Fibroblast of the aortic adventitia (primary cell): ENCODE data around the gene LMBRD1. TPM values are rescaled to one million over a fixed set of nuclear protein-coding genes. Genes with fewer than 3 reads are reported as not detected.

ENCODE experiments used
- DNase-seq: peaks from one replicate; pipeline ENCODE4 v3.0.0-alpha.2; 2010; ENCODE audit warnings: low read depth
- H3K4me3 ChIP-seq: 2 replicates; pipeline ENCODE4 v1.5.1; 2011; ENCODE audit warnings: low read depth, mild to moderate bottlenecking, control low read depth, low read length, moderate library complexity
- CTCF ChIP-seq: IDR thresholded peaks from 2 replicates; pipeline ENCODE4 v1.5.1; 2011; ENCODE audit warnings: mild to moderate bottlenecking, low read length, control low read depth, inconsistent platforms; ENCODE audit not compliant: insufficient read depth
- total RNA-seq: library from RNA; depleted of rRNA; stranded (reverse); fragments of >200 nt; gene quantifications from 2 replicates; pipeline ENCODE4 v1.2.3, GENCODE V29; 2012; ENCODE audit warnings: low replicate concordance

LMBRD1 gene
- total RNA-seq, 1 donor = 47.6 TPM

GRCh38 chr6:69631552-69632346 is 165.1 kb downstream of the LMBRD1 start:
- no peak overlapping the region for H3K4me3 ChIP-seq
- DNase-seq = no peak
- no peak for TF ChIP-seq CTCF

- no peak for DNase-seq
- TF ChIP-seq CTCF = no peak
- H3K4me3 ChIP-seq = no peak overlapping the region
These were observed 166.0 kb downstream of the LMBRD1 start for GRCh38 chr6:69630767-69631166.

GRCh38 chr6:69627625-69628024 is 169.2 kb downstream of the LMBRD1 start:
- no peak for DNase-seq
- H3K4me3 ChIP-seq = no peak overlapping the region
- no peak for TF ChIP-seq CTCF

- H3K4me3 ChIP-seq = no peak overlapping the region
- no peak for TF ChIP-seq CTCF
- no peak for DNase-seq
These were observed 171.9 kb downstream of the LMBRD1 start for GRCh38 chr6:69624944-69625343.

Other genes starting within 250 kb of the LMBRD1 start
- under 0.01 and 0.09 TPM in 2 replicates for gene COL19A1, start 69.5 kb upstream of the LMBRD1 start, total RNA-seq